H9 (cell line): ENCODE measurements around the gene VMA21. TPM values are rescaled to one million over a fixed set of nuclear protein-coding genes. Genes with fewer than 3 reads are reported as not detected.

Source experiments
- DNase-seq: peaks from one replicate; pipeline ENCODE4 v3.0.0-alpha.2; 2017
- H2AFZ ChIP-seq: one replicate; pipeline ENCODE4 v1.6.1; 2013; ENCODE audit warnings: mild to moderate bottlenecking, low read length, control low read depth, moderate library complexity
- H2AK5ac ChIP-seq: 2 replicates; pipeline ENCODE4 v1.6.1; 2013; ENCODE audit warnings: low read length, control low read depth, mixed read lengths; ENCODE audit not compliant: insufficient read length
- H2BK120ac ChIP-seq: one replicate; pipeline ENCODE4 v1.6.1; 2013; ENCODE audit warnings: low read depth, mild to moderate bottlenecking, low read length, control low read depth, inconsistent platforms; ENCODE audit not compliant: poor library complexity, severe bottlenecking
- H2BK12ac ChIP-seq: 2 replicates; pipeline ENCODE4 v1.6.1; 2013; ENCODE audit warnings: low read length, control low read depth, mixed read lengths, low read depth; ENCODE audit not compliant: insufficient read length
- H2BK15ac ChIP-seq: 2 replicates; pipeline ENCODE4 v1.6.1; 2013; ENCODE audit warnings: low read depth, low read length, control low read depth
- H2BK20ac ChIP-seq: one replicate; pipeline ENCODE4 v1.6.1; 2013; ENCODE audit warnings: low read depth, mild to moderate bottlenecking, low read length, control low read depth, inconsistent platforms; ENCODE audit not compliant: poor library complexity, severe bottlenecking
- H2BK5ac ChIP-seq: 2 replicates; pipeline ENCODE4 v1.6.1; 2013; ENCODE audit warnings: low read length, control low read depth, mixed read lengths; ENCODE audit not compliant: insufficient read length
- H3K14ac ChIP-seq: 2 replicates; pipeline ENCODE4 v1.6.1; 2013; ENCODE audit warnings: low read length, control low read depth; ENCODE audit not compliant: insufficient read depth
- H3K18ac ChIP-seq: 2 replicates; pipeline ENCODE4 v1.6.1; 2013; ENCODE audit warnings: low read depth, mild to moderate bottlenecking, mixed read lengths, low read length, control low read depth; ENCODE audit not compliant: insufficient read length
- H3K23ac ChIP-seq: 2 replicates; pipeline ENCODE4 v1.6.1; 2013; ENCODE audit warnings: low read length, control low read depth, mixed read lengths, low read depth; ENCODE audit not compliant: insufficient read length
- H3K23me2 ChIP-seq: 2 replicates; pipeline ENCODE4 v1.6.1; 2013; ENCODE audit warnings: low read depth, mild to moderate bottlenecking, mixed read lengths, low read length, control low read depth; ENCODE audit not compliant: insufficient read length, poor library complexity, severe bottlenecking
- H3K27ac ChIP-seq: 2 replicates; pipeline ENCODE4 v1.5.1; 2013; ENCODE audit warnings: low read length, control low read depth, mixed read lengths, low read depth; ENCODE audit not compliant: insufficient read length
- H3K27me3 ChIP-seq: 2 replicates; pipeline ENCODE4 v1.6.1; 2013; ENCODE audit warnings: low read length, control low read depth, inconsistent platforms; ENCODE audit not compliant: insufficient read depth
- H3K4ac ChIP-seq: 2 replicates; pipeline ENCODE4 v1.6.1; 2013; ENCODE audit warnings: low read depth, mild to moderate bottlenecking, control low read depth, inconsistent platforms, low read length, moderate library complexity
- H3K4me1 ChIP-seq: 2 replicates; pipeline ENCODE4 v1.6.1; 2013; ENCODE audit warnings: low read length, control low read depth, inconsistent platforms; ENCODE audit not compliant: insufficient read depth
- H3K4me2 ChIP-seq: 2 replicates; pipeline ENCODE4 v1.6.1; 2013; ENCODE audit warnings: low read length, control low read depth, mixed read lengths; ENCODE audit not compliant: insufficient read length, insufficient read depth
- H3K56ac ChIP-seq: 2 replicates; pipeline ENCODE4 v1.6.1; 2013; ENCODE audit warnings: low read depth, mild to moderate bottlenecking, mixed read lengths, low read length, control low read depth; ENCODE audit not compliant: insufficient read length
- H3K79me1 ChIP-seq: 2 replicates; pipeline ENCODE4 v1.6.1; 2013; ENCODE audit warnings: low read depth, mild to moderate bottlenecking, moderate library complexity, low read length, control low read depth, inconsistent platforms; ENCODE audit not compliant: insufficient read depth, poor library complexity, severe bottlenecking
- H3K79me2 ChIP-seq: 2 replicates; pipeline ENCODE4 v1.6.1; 2013; ENCODE audit warnings: low read length, control low read depth, inconsistent platforms; ENCODE audit not compliant: insufficient read depth
- H3K9ac ChIP-seq: 2 replicates; pipeline ENCODE4 v1.6.1; 2013; ENCODE audit warnings: low read length, control low read depth, mixed read lengths; ENCODE audit not compliant: insufficient read length; ENCODE audit errors: extremely low read depth
- H3K9me3 ChIP-seq: one replicate; pipeline ENCODE4 v1.6.1; 2013; ENCODE audit warnings: low read depth, low read length, inconsistent platforms; ENCODE audit not compliant: control insufficient read depth
- H3T11ph ChIP-seq: one replicate; pipeline ENCODE4 v1.6.1; 2013; ENCODE audit warnings: mild to moderate bottlenecking, low read length, control low read depth, inconsistent platforms
- H4K20me1 ChIP-seq: one replicate; pipeline ENCODE4 v1.6.1; 2013; ENCODE audit not compliant: control insufficient read depth, insufficient read length, insufficient read depth
- H4K5ac ChIP-seq: 2 replicates; pipeline ENCODE4 v1.6.1; 2013; ENCODE audit warnings: low read depth, mild to moderate bottlenecking, mixed read lengths, low read length, control low read depth; ENCODE audit not compliant: insufficient read length
- H4K8ac ChIP-seq: replicated peaks from 2 replicates; pipeline ENCODE4 v1.6.1; 2013; ENCODE audit warnings: low read length, control low read depth, mixed read lengths, low read depth; ENCODE audit not compliant: insufficient read length
- H4K91ac ChIP-seq: 2 replicates; pipeline ENCODE4 v1.6.1; 2013; ENCODE audit warnings: low read depth, mild to moderate bottlenecking, moderate library complexity, mixed read lengths, low read length, control low read depth; ENCODE audit not compliant: insufficient read length
- H3K27ac Mint-ChIP-seq, 3 experiments: 2 replicates in 2 of 3; 3 replicates in 1 of 3; pipeline ENCODE4 v1.8.0; 2020 to 2021; ENCODE audit warnings: mixed read lengths in 3 of 3, mild to moderate bottlenecking in 1 of 3, moderate library complexity in 1 of 3
- H3K27me3 Mint-ChIP-seq: 2 replicates; pipeline ENCODE4 v1.8.0; 2021; ENCODE audit warnings: low read depth, mild to moderate bottlenecking, moderate library complexity, mixed read lengths
- H3K36me3 Mint-ChIP-seq, 3 experiments: 2 replicates in 2 of 3; 3 replicates in 1 of 3; pipeline ENCODE4 v1.8.0; 2020 to 2021; ENCODE audit warnings: low read depth in 3 of 3, mixed read lengths in 3 of 3; ENCODE audit not compliant: insufficient read depth in 1 of 3
- H3K4me1 Mint-ChIP-seq, 2 experiments: 2 replicates each; pipeline ENCODE4 v1.8.0; 2020; ENCODE audit warnings: mixed read lengths in 2 of 2
- H3K4me3 Mint-ChIP-seq, 2 experiments: 2 replicates in 1 of 2; 3 replicates in 1 of 2; pipeline ENCODE4 v1.8.0; 2020 to 2021; ENCODE audit warnings: mild to moderate bottlenecking in 2 of 2, mixed read lengths in 2 of 2, moderate library complexity in 1 of 2
- H3K9me3 Mint-ChIP-seq, 2 experiments: 2 replicates in 1 of 2; 3 replicates in 1 of 2; pipeline ENCODE4 v1.8.0; 2020; ENCODE audit warnings: mild to moderate bottlenecking in 2 of 2, mixed read lengths in 2 of 2, moderate library complexity in 1 of 2
- WGBS: extraction: QIAGEN DNeasy Blood & Tissue Kit; methylation state at CpG from one replicate; pipeline ENCODE4 v1.1.7; 2013; ENCODE audit warnings: missing lambda C conversion rate, low lambda C conversion rate, mixed read lengths; ENCODE audit not compliant: insufficient read length; ENCODE audit errors: extremely low coverage; 5-methylcytosine and 5-hydroxymethylcytosine counted together
- total RNA-seq: library from RNA; stranded (reverse); gene quantifications from 2 replicates; pipeline ENCODE4 v1.2.1, GENCODE V29; 2021
- TF ChIP-seq, protein P1 (sequence below): fragments of 200-600 bp; sonication (generic); conservative IDR thresholded peaks from 3 replicates; pipeline ENCODE4 v1.8.0; 2021; ENCODE audit warnings: antibody characterized with exemption, mild to moderate bottlenecking

Gene VMA21
- total RNA-seq, 1 experiment from 2014 or later = 50.3 TPM

DNA sequence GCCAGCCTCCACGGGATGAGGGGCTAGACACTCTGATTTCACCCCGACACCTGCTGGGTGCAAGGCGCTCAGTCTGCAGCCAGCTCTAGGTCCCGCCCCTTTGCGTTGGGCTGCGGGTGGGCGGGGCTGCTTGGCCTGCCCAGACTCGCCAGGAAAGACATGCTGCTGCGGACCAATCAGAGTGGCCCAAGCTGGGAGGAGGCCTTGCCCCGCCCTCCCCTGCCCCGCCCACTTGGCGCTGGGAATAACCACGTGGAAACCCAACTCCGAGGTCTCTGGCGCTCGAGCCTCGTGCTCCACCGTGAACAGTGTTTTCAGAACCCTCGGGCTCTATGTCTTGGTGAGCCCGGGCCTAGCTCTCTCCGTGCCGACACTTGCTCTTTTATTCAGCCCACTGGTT lies 5.3 kb upstream of the VMA21 start:
- H2BK5ac ChIP-seq = no peak overlapping the region
- no peaks in the 10 kb centered on the region for H3K27me3 ChIP-seq
- H3K9me3 ChIP-seq = peaks cover 54% of the 10 kb centered on the region
- H3K27ac ChIP-seq = no peak overlapping the region
- no peak overlapping the region for H3K9ac ChIP-seq
- H3K18ac ChIP-seq = no peak overlapping the region
- Mint-ChIP-seq H3K4me3 (no peak overlapping the region), H3K9me3 (peaks cover 77% of the 10 kb centered on the region in 2 experiments), H3K36me3 (peaks cover 0 to 4% (median 2%) of the 10 kb centered on the region in 3 experiments; a peak in 3 of 7 replicates), H3K27me3 (peaks cover 2% of the 10 kb centered on the region; the same call in 1 of the 2 replicates), H3K27ac (no peak overlapping the region), H3K4me1 (peaks cover 7 to 9% of the 10 kb centered on the region in 2 experiments; a peak in 2 of 4 replicates)
- H3K23me2 ChIP-seq = peaks cover 4% of the 10 kb centered on the region
- H4K20me1 ChIP-seq = no peaks in the 10 kb centered on the region
- no peak overlapping the region for H3K23ac ChIP-seq
- no peak overlapping the region for H2AFZ ChIP-seq
- no peak overlapping the region for H2BK120ac ChIP-seq
- no peak overlapping the region for H2BK15ac ChIP-seq
- H3K4me1 ChIP-seq = no peaks in the 10 kb centered on the region
- no peaks in the 10 kb centered on the region for H3K79me2 ChIP-seq
- TF ChIP-seq, protein P1, sequence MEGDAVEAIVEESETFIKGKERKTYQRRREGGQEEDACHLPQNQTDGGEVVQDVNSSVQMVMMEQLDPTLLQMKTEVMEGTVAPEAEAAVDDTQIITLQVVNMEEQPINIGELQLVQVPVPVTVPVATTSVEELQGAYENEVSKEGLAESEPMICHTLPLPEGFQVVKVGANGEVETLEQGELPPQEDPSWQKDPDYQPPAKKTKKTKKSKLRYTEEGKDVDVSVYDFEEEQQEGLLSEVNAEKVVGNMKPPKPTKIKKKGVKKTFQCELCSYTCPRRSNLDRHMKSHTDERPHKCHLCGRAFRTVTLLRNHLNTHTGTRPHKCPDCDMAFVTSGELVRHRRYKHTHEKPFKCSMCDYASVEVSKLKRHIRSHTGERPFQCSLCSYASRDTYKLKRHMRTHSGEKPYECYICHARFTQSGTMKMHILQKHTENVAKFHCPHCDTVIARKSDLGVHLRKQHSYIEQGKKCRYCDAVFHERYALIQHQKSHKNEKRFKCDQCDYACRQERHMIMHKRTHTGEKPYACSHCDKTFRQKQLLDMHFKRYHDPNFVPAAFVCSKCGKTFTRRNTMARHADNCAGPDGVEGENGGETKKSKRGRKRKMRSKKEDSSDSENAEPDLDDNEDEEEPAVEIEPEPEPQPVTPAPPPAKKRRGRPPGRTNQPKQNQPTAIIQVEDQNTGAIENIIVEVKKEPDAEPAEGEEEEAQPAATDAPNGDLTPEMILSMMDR = no peak
- no peak overlapping the region for H4K91ac ChIP-seq
- no peak overlapping the region for H3K4me2 ChIP-seq
- no peaks in the 10 kb centered on the region for H3K79me1 ChIP-seq
- H2AK5ac ChIP-seq = no peak overlapping the region
- no CpG with 5 or more reads among the region's 22 CpGs for WGBS
- no peak overlapping the region for H2BK12ac ChIP-seq
- no peak overlapping the region for H4K5ac ChIP-seq
- no peak overlapping the region for H2BK20ac ChIP-seq
- peak; percentile 70 for DNase-seq
- no peak overlapping the region for H3K4ac ChIP-seq
- H3K56ac ChIP-seq = no peak overlapping the region
- no peak overlapping the region for H3K14ac ChIP-seq
- H4K8ac ChIP-seq = no peak overlapping the region
- H3T11ph ChIP-seq = no peak overlapping the region
